Putamen (tissue), 1 donor: Measurements from ENCODE around the gene ATP9A.

Experiments used
- DNase-seq: peaks from one replicate; pipeline ENCODE4 v3.0.0-alpha.2; 2016; ENCODE audit warnings: low spot score

ATP9A gene

DNA sequence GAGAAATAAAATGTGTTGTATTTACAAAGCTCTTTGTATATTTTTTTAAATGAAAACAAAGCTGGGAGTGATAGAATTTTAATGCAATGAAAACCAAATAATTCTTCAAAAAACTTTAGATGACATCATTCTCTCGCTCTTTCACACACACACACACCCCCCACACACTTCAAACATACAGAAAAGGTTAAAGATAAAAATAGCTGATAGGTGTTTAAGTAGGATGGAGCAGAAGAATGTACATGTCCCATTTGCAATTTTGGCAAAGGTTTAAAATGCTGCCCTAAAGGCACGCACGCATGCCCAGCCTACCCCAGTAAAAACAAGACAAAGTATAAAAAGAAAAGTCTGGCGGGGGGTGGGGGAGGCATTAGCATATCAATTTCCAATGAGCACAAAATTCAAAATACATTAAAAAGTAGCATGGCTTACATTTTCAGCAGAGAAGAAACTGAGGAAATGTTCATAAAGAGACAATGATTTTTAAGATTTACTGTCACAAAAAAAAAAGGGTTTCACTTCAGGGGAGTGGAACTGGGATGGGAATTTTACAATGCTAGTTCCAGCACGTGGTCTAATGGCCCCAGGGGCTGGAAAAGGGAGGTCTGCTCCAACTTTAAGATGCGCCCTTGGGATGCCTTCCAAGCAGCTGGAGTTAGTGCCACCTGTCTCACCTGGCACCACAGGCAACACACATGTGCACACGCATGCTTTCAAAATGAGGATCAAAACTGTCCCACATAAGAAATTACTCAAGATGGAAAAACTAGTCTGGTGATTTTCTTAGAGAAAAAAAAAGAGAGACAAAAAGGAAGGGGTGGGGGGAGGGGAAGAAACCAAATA lies 170.6 kb downstream of the ATP9A start:
- peak; percentile 53 for DNase-seq

DNA sequence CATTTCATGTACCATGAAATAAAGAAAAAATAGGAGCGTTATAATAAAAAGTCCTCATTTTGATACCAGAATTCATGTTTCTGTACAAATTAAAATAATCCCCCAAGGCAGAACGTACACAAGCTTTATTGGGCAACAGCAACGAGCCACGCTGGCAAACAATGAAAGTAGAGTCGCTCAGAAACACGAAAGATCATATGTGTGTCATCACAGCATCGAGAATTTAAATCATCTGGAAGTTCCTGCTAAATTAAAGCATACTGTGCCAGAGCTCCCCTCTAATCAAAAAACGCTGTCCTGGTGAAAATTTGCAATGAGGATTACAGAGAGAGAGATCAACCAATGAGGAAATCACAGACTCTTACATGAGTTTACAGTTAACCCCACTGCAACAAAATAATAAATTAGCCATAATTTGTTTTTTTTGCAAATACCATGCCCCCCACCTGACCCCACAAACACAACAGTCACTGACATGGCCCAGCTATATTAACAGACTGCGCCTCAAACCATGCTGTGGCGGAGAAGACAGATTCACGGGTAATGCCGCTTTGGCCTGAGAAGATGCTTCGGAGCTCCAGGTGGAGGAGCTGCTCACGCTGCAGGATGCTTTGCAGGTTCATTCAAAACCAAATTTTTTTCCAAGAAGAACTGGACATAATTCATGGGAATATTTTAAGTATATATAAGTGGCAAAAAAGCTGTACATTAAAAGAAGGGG lies 171.4 kb downstream of the ATP9A start:
- no peak for DNase-seq

DNA sequence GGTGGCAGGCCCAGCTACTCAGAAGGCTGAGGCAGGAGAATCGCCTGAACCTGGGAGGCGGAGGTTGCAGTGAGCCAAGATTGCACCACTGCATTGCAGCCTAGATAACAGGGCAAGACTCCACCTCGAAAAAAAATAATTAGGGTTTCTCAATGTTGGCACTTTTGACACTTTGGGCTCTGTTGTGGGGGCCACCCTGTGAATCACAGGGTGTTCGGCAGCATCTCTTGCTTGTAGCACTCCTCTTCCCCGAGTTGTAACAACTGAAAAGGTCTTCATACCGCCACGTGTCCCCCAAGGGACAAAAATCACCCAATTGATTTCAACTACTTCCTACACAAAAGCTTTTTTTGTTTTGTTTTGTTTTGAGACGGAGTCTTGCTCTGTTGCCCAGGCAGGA lies 172.4 kb downstream of the ATP9A start:
- no peak for DNase-seq

GRCh38 chr20:51595058-51595532 lies 173.1 kb downstream of the ATP9A start:
- DNase-seq = peak; percentile 86

GRCh38 chr20:51594236-51595057 lies 173.7 kb downstream of the ATP9A start:
- peak; percentile 87 for DNase-seq

DNA sequence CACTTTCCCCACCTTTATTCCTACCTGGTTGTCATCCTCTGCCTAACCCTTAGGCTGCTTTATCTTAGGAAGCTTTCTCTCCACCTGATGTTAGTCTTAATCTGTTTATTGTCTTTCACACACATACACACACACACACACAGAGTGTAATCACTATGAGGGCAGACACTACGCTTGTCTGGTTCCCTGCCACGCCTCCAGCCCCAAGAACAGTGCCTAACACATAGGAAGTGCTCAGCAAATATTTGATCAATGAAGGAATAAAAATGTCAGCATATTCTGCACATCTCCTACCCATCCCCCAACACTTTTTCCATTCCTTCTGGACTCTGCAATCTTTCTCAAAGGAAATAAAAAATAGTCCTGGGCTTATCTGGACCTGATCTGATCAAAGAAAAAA lies 174.6 kb downstream of the ATP9A start:
- no peak for DNase-seq

DNA sequence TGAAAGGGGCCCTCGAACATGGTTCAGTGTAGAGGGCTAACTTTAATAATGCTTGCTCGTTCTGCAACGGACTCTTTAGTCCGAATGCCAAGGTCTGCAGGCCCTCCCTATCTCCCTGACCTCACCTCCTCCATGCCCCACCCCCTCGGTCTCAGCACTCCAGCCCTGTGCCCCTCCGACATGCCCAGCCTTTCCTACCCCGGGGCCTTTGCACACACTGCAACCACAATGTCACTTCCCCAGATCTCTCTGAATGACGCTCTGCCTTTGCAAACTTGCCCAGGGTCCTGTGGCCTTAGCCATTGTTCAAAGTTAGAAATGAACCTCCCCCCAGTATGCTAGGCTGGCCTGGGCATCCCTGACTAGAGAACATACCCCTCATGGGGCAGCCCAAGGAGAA lies 175.6 kb downstream of the ATP9A start:
- DNase-seq = no peak

- DNase-seq = no peak
These were observed 176.3 kb downstream of the ATP9A start for GRCh38 chr20:51591871-51592270.

GRCh38 chr20:51588762-51589161 lies 179.4 kb downstream of the ATP9A start:
- DNase-seq = no peak

GRCh38 chr20:51587145-51587544 lies 181.0 kb downstream of the ATP9A start:
- DNase-seq = no peak

DNA sequence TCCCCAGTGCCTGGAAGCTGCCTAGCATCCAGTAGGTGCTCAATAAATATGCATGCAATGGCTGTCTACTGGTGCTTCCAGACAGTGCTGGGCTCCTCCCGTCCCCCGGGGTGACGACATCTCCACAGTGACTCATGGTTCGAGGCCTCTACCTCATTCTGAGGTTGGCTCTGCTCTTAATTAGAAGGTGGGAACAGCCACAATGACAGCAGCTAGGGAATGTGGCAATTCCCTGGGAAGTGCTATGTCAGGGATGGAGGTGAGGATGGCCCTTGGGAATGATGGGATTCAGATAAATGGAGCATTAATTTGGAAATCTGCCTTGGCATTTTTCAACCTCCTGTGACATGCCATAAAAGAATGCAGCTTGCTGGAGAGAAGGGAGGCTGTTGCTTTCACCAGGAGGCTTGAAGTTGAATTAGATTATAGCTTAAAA lies 182.2 kb downstream of the ATP9A start:
- no peak for DNase-seq

DNA sequence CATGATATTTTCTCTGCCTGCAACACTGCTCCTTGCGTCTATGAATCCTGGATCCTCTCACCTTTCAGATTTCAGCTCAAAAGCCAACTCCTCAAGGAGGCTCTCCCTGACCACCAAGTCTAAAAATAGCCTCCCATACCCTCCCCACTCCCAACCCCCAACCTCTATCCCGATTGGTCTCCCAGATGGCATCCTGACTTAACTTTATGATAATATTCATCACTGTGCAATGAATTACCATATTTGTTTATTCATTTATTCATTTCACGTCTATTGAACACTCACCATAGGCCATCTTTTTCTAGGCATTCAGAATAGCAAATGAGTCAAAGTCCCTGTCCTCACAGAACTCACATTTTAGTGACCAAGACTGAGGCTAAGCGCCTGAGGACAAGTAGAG lies 183.0 kb downstream of the ATP9A start:
- DNase-seq = no peak

DNA sequence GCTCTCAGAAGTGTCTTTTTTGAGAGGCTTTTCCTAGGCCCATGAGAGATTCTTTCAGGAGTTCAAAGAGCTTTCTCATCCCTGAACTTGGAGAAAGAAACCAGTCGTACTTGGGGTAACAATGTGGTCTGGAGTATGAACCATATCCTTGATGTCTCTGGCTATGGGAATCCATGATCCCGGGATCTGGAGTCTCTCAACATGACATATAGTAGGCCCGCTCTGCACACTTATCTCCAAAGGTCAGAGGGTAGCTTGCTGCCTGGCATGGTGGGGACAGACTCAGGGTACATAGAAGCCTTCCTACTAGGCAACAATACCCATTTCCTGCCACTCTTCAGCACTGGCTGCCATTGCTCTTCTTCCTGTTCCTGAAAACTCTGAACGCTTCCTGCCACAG lies 183.5 kb downstream of the ATP9A start:
- DNase-seq = no peak

DNA sequence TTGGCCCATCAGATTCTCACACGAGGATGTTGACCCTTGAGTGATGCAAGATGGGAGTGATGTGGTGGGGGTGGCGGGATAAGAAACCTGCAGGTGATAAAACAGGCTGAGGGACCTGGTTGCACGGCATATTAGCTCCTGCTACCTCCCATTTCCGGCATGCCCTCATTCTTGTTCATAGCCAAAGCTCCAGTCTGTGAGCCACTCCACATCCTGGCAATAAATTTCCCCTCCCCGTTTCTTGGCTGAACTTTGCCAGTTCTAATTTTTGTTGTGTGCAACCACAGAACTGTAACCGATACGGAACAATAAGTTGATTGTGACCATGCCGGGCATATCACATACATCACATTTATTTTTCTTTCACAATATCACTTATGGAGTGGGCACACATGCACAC lies 184.1 kb downstream of the ATP9A start:
- no peak for DNase-seq

GRCh38 chr20:51583499-51583898 lies 184.7 kb downstream of the ATP9A start:
- no peak for DNase-seq

DNA sequence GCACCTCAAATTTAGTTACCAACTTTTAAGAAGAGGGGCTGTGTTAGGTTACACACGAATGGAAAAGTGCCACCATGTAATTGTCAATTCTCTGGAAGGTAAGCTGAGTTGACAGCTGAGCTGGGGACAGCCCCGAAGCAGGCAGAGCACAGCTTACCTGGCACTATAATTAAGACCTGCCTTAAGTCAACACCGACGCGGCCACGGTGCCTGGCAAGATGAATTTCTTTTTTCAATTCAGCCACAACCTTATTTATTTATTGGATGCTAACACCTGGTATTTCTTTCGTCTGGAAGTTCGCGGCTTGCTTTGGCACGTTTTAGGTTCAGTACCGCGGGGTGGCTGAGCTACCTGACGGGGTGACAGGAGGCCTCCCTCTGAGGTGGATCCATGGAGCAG lies 185.1 kb downstream of the ATP9A start:
- no peak for DNase-seq

GRCh38 chr20:51581571-51581970 lies 186.6 kb downstream of the ATP9A start:
- DNase-seq = no peak

GRCh38 chr20:51579137-51579536 lies 189.1 kb downstream of the ATP9A start:
- no peak for DNase-seq

GRCh38 chr20:51578145-51578459 lies 190.1 kb downstream of the ATP9A start:
- DNase-seq = no peak

- no peak for DNase-seq
These were observed 190.6 kb downstream of the ATP9A start for GRCh38 chr20:51577432-51578144.

DNA sequence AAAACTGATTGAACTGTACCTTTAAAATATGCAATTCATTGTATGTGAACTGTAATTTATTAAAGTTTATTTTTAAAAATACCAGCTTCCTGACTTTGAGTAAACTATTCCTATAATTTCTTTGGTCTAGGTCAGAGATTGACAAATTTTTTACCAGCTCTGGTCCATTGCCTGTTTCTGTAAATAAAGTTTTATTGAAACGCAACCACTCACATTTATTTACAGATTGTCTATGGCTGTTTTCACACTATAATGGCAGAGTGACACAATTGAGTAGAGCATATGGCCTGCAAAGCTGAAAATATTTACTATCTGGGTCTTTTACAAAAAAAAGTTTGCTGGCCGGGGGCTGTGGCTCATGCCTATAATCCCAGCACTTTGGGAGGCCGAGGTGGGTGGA lies 192.7 kb downstream of the ATP9A start:
- DNase-seq = no peak
